ENCODE data around the gene MMP1.

Gene MMP1

GRCh38 chr11:102836290-102836875, 38.4 kb upstream of the MMP1 start:
- ATAC-seq (ENCODE audit: insufficient read depth, low read depth) = no peak

GRCh38 chr11:102833731-102834130, 35.8 kb upstream of the MMP1 start:
- Histone ChIP-seq H3K27me3 (ENCODE audit: insufficient read depth, low read length, poor library complexity) (no peaks in the 10 kb centered on the region), H3K36me3 (ENCODE audit: insufficient read depth, low read length) (no peaks in the 10 kb centered on the region), H2AFZ (ENCODE audit: low read depth, low read length) (no peak overlapping the region), H4K20me1 (ENCODE audit: insufficient read depth, low read length) (no peaks in the 10 kb centered on the region), H3K9me3 (ENCODE audit: insufficient read depth, low read length, severe bottlenecking) (no peaks in the 10 kb centered on the region), H3K9ac (ENCODE audit: low read depth, low read length) (no peak overlapping the region), H3K4me2 (ENCODE audit: insufficient read depth, low read length) (no peak overlapping the region), H3K4me1 (ENCODE audit: insufficient read depth, low read length) (no peaks in the 10 kb centered on the region), H3K4me3 (ENCODE audit: low read depth in 1 of 2, low read length in 2 of 2) (no peak overlapping the region), H3K27ac (ENCODE audit: low read length) (no peak overlapping the region), H3K79me2 (ENCODE audit: insufficient read depth, low read length) (no peaks in the 10 kb centered on the region)
- ATAC-seq (ENCODE audit: insufficient read depth, low read depth) (no peak), DNase-seq (no peak)
- no peak for TF ChIP-seq CTCF (IDR thresholded peaks at IDR 0.05; ENCODE audit: borderline replicate concordance, extremely low read depth, low read length, poor library complexity, severe bottlenecking)
- TF ChIP-seq EZH2 (IDR thresholded peaks at IDR 0.05; ENCODE audit: borderline replicate concordance, low read depth, low read length, severe bottlenecking) = no peak

More at GRCh38 chr11:102836290-102836875, 38.4 kb upstream of the MMP1 start:
- no peaks in the 10 kb centered on the region for H3K9me3 ChIP-seq (ENCODE audit: insufficient read depth, low read length, severe bottlenecking)
- no peaks in the 10 kb centered on the region for H3K79me2 ChIP-seq (ENCODE audit: insufficient read depth, low read length)
- H3K9ac ChIP-seq (ENCODE audit: low read depth, low read length) = no peak overlapping the region
- no peaks in the 10 kb centered on the region for H3K4me1 ChIP-seq (ENCODE audit: insufficient read depth, low read length)
- DNase-seq = no peak
- no peak overlapping the region for H3K27ac ChIP-seq (ENCODE audit: low read length)
- no peaks in the 10 kb centered on the region for H3K36me3 ChIP-seq (ENCODE audit: insufficient read depth, low read length)
- TF ChIP-seq CTCF (IDR thresholded peaks at IDR 0.05; ENCODE audit: borderline replicate concordance, extremely low read depth, low read length, poor library complexity, severe bottlenecking) (no peak), EZH2 (IDR thresholded peaks at IDR 0.05; ENCODE audit: borderline replicate concordance, low read depth, low read length, severe bottlenecking) (no peak)
- H3K4me3 ChIP-seq (ENCODE audit: low read depth in 1 of 2, low read length in 2 of 2) = no peak overlapping the region
- H3K4me2 ChIP-seq (ENCODE audit: insufficient read depth, low read length) = no peak overlapping the region
- H3K27me3 ChIP-seq (ENCODE audit: insufficient read depth, low read length, poor library complexity) = no peaks in the 10 kb centered on the region
- H2AFZ ChIP-seq (ENCODE audit: low read depth, low read length) = no peak overlapping the region
- H4K20me1 ChIP-seq (ENCODE audit: insufficient read depth, low read length) = no peaks in the 10 kb centered on the region

GRCh38 chr11:102832612-102833011, 34.7 kb upstream of the MMP1 start:
- Histone ChIP-seq H2AFZ (ENCODE audit: low read depth, low read length) (no peak overlapping the region), H3K27me3 (ENCODE audit: insufficient read depth, low read length, poor library complexity) (no peaks in the 10 kb centered on the region), H3K4me3 (ENCODE audit: low read depth in 1 of 2, low read length in 2 of 2) (no peak overlapping the region), H3K9ac (ENCODE audit: low read depth, low read length) (no peak overlapping the region), H3K27ac (ENCODE audit: low read length) (no peak overlapping the region), H3K36me3 (ENCODE audit: insufficient read depth, low read length) (no peaks in the 10 kb centered on the region), H3K79me2 (ENCODE audit: insufficient read depth, low read length) (no peaks in the 10 kb centered on the region), H3K4me1 (ENCODE audit: insufficient read depth, low read length) (no peaks in the 10 kb centered on the region), H3K4me2 (ENCODE audit: insufficient read depth, low read length) (no peak overlapping the region), H3K9me3 (ENCODE audit: insufficient read depth, low read length, severe bottlenecking) (no peaks in the 10 kb centered on the region), H4K20me1 (ENCODE audit: insufficient read depth, low read length) (no peaks in the 10 kb centered on the region)
- TF ChIP-seq CTCF (IDR thresholded peaks at IDR 0.05; ENCODE audit: borderline replicate concordance, extremely low read depth, low read length, poor library complexity, severe bottlenecking) (no peak), EZH2 (IDR thresholded peaks at IDR 0.05; ENCODE audit: borderline replicate concordance, low read depth, low read length, severe bottlenecking) (no peak)
- ATAC-seq (ENCODE audit: insufficient read depth, low read depth) (no peak), DNase-seq (no peak)

All from DND-41 (cell line).